K562 (cell line): ENCODE measurements around the gene TACC3. TPM values are rescaled to one million over a fixed set of nuclear protein-coding genes. Genes with fewer than 3 reads are reported as not detected.
A peak's percentile ranks its signal among the peaks of the same experiment; 100 is the strongest.

Source experiments
- BRCA1 ChIP-seq, 2 experiments: fragments of 450-650 bp in 1 of 2; sonication (generic) in 1 of 2; formaldehyde crosslinking in 1 of 2; IDR thresholded peaks; 2 replicates each; pipeline versions ENCODE4 v1.5.0 to v1.6.1; 2017 to 2020; ENCODE audit warnings: mild to moderate bottlenecking in 1 of 2, missing genetic modification reagents in 1 of 2
- BRF2 ChIP-seq: IDR thresholded peaks from 3 replicates; pipeline ENCODE4 v1.6.1; 2011; ENCODE audit warnings: borderline replicate concordance, mild to moderate bottlenecking; ENCODE audit not compliant: insufficient read length, insufficient read depth
- CHD4 ChIP-seq: fragments of 200-600 bp; sonication (generic); IDR thresholded peaks from 3 replicates; pipeline ENCODE4 v1.6.1; 2012; ENCODE audit warnings: low read depth, mild to moderate bottlenecking, mixed read lengths, low read length, inconsistent platforms; ENCODE audit not compliant: insufficient read depth, insufficient replicate concordance, poor library complexity, severe bottlenecking
- ELF1 ChIP-seq: fragments of 200-800 bp; sonication (Bioruptor generic); IDR thresholded peaks from 2 replicates; pipeline ENCODE4 v1.6.1; 2016; ENCODE audit warnings: missing genetic modification characterization, missing compliant biosample characterization
- FIP1L1 ChIP-seq: fragments of 200-400 bp; formaldehyde crosslinking; IDR thresholded peaks from 2 replicates; pipeline ENCODE4 v1.6.1; 2018; ENCODE audit warnings: mild to moderate bottlenecking, low read depth, low read length; ENCODE audit not compliant: poor library complexity, severe bottlenecking
- HMG20A ChIP-seq: fragments of 450-650 bp; formaldehyde crosslinking; conservative IDR thresholded peaks from 2 replicates; pipeline ENCODE4 v1.4.0; 2020; ENCODE audit warnings: mild to moderate bottlenecking, mixed read lengths
- HNRNPUL1 ChIP-seq: fragments of 200-400 bp; formaldehyde crosslinking; IDR thresholded peaks from 2 replicates; pipeline ENCODE4 v1.6.1; 2017; ENCODE audit warnings: low read length
- KDM1A ChIP-seq, 2 experiments: fragments of 450-650 bp; IDR thresholded peaks; 2 replicates each; pipeline ENCODE4 v1.6.1; 2016; ENCODE audit warnings: mild to moderate bottlenecking in 2 of 2
- MEF2A ChIP-seq: IDR thresholded peaks from 2 replicates; pipeline ENCODE4 v1.6.1; 2011; ENCODE audit warnings: low read depth, mild to moderate bottlenecking, low read length, moderate library complexity; ENCODE audit not compliant: control insufficient read depth
- NR2C1 ChIP-seq, 2 experiments: fragments of 450-650 bp; IDR thresholded peaks; 2 replicates each; pipeline ENCODE4 v1.6.1; 2017; ENCODE audit warnings: mild to moderate bottlenecking in 2 of 2, antibody characterized with exemption in 1 of 2, inconsistent platforms in 1 of 2, missing compliant biosample characterization in 1 of 2, missing genetic modification characterization in 1 of 2
- SMAD3 ChIP-seq: fragments of 450-650 bp; formaldehyde crosslinking; conservative IDR thresholded peaks from 2 replicates; pipeline ENCODE4 v1.4.0; 2020; ENCODE audit warnings: mild to moderate bottlenecking
- USF1 ChIP-seq: sonication (generic); formaldehyde crosslinking; IDR thresholded peaks from 2 replicates; pipeline ENCODE4 v1.9.0; 2022; ENCODE audit warnings: mild to moderate bottlenecking, missing genetic modification reagents
- ZFX ChIP-seq: sonication (generic); formaldehyde crosslinking; IDR thresholded peaks from 2 replicates; pipeline ENCODE4 v1.8.0; 2022; ENCODE audit warnings: mild to moderate bottlenecking, missing genetic modification reagents, moderate library complexity
- ZNF143 ChIP-seq: sonication (generic); formaldehyde crosslinking; IDR thresholded peaks from 2 replicates; pipeline ENCODE4 v1.9.0; 2022; ENCODE audit warnings: mild to moderate bottlenecking, missing genetic modification reagents
- polyA plus RNA-seq, 8 experiments: library from polyadenylated mRNA; depleted of rRNA in 4 of 8; stranded (reverse) in 5 of 8; unstranded in 3 of 8; fragments of >200 nt; fragmentation: Nextera tagmentation in 2 of 8; fragmentation: Illumina TruSeq in 1 of 8; extraction: Ambion mirVana in 2 of 8; extraction: Trizol in 1 of 8; gene quantifications; 2 replicates each; pipeline versions ENCODE4 v1.2.1 to v1.2.3, GENCODE V29; 2011 to 2014; ENCODE audit warnings: inconsistent platforms in 1 of 8, missing spikeins in 1 of 8
- total RNA-seq, 7 experiments: library from RNA; depleted of rRNA in 6 of 7; stranded (reverse); fragments of >200 nt in 6 of 7; fragmentation: Illumina TruSeq in 2 of 7; extraction: Trizol in 2 of 7; gene quantifications; 2 replicates each; pipeline versions ENCODE4 v1.2.1 to v1.2.3, GENCODE V29; 2011 to 2021; ENCODE audit warnings: low replicate concordance in 1 of 7
- TF ChIP-seq, protein P1 (sequence below): fragments of 200-800 bp; sonication (Bioruptor generic); IDR thresholded peaks from 2 replicates; pipeline ENCODE4 v1.6.1; 2016; ENCODE audit warnings: missing genetic modification characterization, missing compliant biosample characterization
- TF ChIP-seq, protein P2 (sequence below), 3 experiments: IDR thresholded peaks in 2 of 3; conservative IDR thresholded peaks in 1 of 3; 2 replicates each; pipeline ENCODE4 v1.5.1; 2011 to 2012; ENCODE audit warnings: low read length in 3 of 3, mild to moderate bottlenecking in 3 of 3, control low read depth in 2 of 3, improper control_type of control experiment in 1 of 3, inconsistent platforms in 1 of 3, low read depth in 1 of 3, mixed read lengths in 1 of 3, moderate library complexity in 1 of 3; ENCODE audit not compliant: insufficient read depth in 2 of 3

TACC3 gene
- total and polyA plus RNA-seq, 9 of the 15 experiments (the other 6 are each of a cell fraction or from before 2014, with no cell fraction given): 1.9 to 122 (median 55.6) TPM

DNA sequence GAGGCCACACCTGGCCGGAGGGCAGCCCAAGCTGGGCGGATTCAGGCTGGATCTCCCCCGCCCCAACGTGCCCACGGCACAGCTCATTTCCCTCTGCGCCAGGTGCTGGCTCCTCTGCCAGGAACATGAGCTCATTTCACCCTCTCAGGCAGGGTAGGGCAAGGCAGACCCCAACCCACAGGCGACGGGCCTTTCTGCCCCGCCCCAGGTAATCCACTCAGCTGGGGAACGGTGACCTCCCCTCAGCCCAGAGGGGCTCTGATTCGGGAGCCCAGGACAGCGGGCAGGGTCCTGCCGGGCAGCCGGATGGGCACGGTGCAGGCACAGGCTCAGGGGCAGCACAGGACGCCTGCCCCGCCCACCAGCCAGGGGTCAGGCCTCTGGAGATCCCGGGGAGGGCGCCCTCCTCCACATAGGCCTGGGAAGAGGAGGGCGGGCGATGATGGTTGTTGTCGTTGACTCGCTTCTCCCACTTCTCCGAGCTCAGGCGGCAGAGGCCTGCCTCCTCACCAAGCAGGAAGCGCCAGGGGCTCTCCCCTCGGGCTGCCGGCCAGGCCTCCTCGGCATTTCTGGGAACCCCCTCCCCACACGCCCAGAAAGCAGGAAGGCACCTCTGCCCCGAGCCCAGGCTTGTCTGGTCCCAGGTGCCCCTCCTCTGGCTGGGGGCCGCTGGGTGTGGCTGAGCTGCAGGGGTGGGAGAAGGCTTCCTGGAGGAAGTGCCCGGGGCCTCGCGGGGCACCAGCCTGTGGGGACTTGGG is 31.1 kb downstream of the TACC3 start (continued):
- TF ChIP-seq, protein P1, sequence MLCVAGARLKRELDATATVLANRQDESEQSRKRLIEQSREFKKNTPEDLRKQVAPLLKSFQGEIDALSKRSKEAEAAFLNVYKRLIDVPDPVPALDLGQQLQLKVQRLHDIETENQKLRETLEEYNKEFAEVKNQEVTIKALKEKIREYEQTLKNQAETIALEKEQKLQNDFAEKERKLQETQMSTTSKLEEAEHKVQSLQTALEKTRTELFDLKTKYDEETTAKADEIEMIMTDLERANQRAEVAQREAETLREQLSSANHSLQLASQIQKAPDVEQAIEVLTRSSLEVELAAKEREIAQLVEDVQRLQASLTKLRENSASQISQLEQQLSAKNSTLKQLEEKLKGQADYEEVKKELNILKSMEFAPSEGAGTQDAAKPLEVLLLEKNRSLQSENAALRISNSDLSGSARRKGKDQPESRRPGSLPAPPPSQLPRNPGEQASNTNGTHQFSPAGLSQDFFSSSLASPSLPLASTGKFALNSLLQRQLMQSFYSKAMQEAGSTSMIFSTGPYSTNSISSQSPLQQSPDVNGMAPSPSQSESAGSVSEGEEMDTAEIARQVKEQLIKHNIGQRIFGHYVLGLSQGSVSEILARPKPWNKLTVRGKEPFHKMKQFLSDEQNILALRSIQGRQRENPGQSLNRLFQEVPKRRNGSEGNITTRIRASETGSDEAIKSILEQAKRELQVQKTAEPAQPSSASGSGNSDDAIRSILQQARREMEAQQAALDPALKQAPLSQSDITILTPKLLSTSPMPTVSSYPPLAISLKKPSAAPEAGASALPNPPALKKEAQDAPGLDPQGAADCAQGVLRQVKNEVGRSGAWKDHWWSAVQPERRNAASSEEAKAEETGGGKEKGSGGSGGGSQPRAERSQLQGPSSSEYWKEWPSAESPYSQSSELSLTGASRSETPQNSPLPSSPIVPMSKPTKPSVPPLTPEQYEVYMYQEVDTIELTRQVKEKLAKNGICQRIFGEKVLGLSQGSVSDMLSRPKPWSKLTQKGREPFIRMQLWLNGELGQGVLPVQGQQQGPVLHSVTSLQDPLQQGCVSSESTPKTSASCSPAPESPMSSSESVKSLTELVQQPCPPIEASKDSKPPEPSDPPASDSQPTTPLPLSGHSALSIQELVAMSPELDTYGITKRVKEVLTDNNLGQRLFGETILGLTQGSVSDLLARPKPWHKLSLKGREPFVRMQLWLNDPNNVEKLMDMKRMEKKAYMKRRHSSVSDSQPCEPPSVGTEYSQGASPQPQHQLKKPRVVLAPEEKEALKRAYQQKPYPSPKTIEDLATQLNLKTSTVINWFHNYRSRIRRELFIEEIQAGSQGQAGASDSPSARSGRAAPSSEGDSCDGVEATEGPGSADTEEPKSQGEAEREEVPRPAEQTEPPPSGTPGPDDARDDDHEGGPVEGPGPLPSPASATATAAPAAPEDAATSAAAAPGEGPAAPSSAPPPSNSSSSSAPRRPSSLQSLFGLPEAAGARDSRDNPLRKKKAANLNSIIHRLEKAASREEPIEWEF: no peak
- TF ChIP-seq ELF1 (no peak), BRF2 (no peak), HNRNPUL1 (no peak), CHD4 (no peak), FIP1L1 (no peak), BRCA1 (IDR thresholded peaks at IDR 0.05) (no peak), BRCA1 (CRISPR knock-in tag; IDR thresholded peaks at IDR 0.05) (no peak), KDM1A (IDR thresholded peaks at IDR 0.05) (no peak), SMAD3 (CRISPR knock-in tag) (no peak), HMG20A (CRISPR knock-in tag) (no peak), NR2C1 (IDR thresholded peaks at IDR 0.05) (no peak), NR2C1 (tag; IDR thresholded peaks at IDR 0.05) (no peak), MEF2A (no peak), ZFX (CRISPR knock-in tag) (peak; percentile 46; the same call in 1 of the 2 replicates), USF1 (CRISPR knock-in tag) (no peak), ZNF143 (CRISPR knock-in tag) (no peak)
- TF ChIP-seq, protein P2, sequence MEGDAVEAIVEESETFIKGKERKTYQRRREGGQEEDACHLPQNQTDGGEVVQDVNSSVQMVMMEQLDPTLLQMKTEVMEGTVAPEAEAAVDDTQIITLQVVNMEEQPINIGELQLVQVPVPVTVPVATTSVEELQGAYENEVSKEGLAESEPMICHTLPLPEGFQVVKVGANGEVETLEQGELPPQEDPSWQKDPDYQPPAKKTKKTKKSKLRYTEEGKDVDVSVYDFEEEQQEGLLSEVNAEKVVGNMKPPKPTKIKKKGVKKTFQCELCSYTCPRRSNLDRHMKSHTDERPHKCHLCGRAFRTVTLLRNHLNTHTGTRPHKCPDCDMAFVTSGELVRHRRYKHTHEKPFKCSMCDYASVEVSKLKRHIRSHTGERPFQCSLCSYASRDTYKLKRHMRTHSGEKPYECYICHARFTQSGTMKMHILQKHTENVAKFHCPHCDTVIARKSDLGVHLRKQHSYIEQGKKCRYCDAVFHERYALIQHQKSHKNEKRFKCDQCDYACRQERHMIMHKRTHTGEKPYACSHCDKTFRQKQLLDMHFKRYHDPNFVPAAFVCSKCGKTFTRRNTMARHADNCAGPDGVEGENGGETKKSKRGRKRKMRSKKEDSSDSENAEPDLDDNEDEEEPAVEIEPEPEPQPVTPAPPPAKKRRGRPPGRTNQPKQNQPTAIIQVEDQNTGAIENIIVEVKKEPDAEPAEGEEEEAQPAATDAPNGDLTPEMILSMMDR (IDR thresholded peaks at IDR 0.05 in 2 of 3, conservative IDR thresholded peaks at IDR 0.05 in 1 of 3; ENCODE audit: insufficient read depth in 2 of 3, low read depth in 1 of 3, low read length in 3 of 3): peak in 2 of 3 experiments; percentile 20 to 28; a peak in 2 of 6 replicates
